CD4-positive, alpha-beta T cell treated with Interleukin-4 for 1 hour (primary cell): ENCODE data around the gene TRMT112.
"Not testable (repeated sequence)": the region's sequence is repeated elsewhere in the genome, so short reads cannot be mapped to it uniquely, and the experiment has no call there.

Experiments
- DNase-seq, 2 donors: peaks; one replicate each; pipeline ENCODE4 v3.0.0-alpha.2; 2020 to 2022

Gene TRMT112

GRCh38 chr11:64327993-64328392, 10.6 kb upstream of the TRMT112 start:
- no peak for DNase-seq

- no peak for DNase-seq
Measured at GRCh38 chr11:64327375-64327774, 10.0 kb upstream of the TRMT112 start.

- DNase-seq = no peak
Measured at GRCh38 chr11:64324692-64325469, 7.5 kb upstream of the TRMT112 start.

- not testable (repeated sequence) for DNase-seq
Measured at GRCh38 chr11:64323984-64324383, 6.6 kb upstream of the TRMT112 start.

GRCh38 chr11:64323373-64323772, 6.0 kb upstream of the TRMT112 start:
- DNase-seq = no peak

GRCh38 chr11:64322925-64323260, 5.5 kb upstream of the TRMT112 start:
- no peak for DNase-seq

GRCh38 chr11:64321533-64321932, 4.2 kb upstream of the TRMT112 start:
- no peak for DNase-seq

GRCh38 chr11:64321026-64321425, 3.7 kb upstream of the TRMT112 start:
- no peak for DNase-seq

- no peak for DNase-seq
Measured at GRCh38 chr11:64320556-64320955, 3.2 kb upstream of the TRMT112 start.

- DNase-seq = no peak
Measured at GRCh38 chr11:64318766-64319761, 1.7 kb upstream of the TRMT112 start.

GRCh38 chr11:64317961-64318765, 804 bp upstream of the TRMT112 start, which contains the start of gene PRDX5:
Gene PRDX5 (plus strand): TSS chr11:64318121. CDS start chr11:64318216, 95 bp downstream.
- DNase-seq = peak; percentile 97 to 98

- peak; percentile 45 to 49 for DNase-seq
Measured at GRCh38 chr11:64316672-64317324, 561 bp downstream of the TRMT112 start.

GRCh38 chr11:64315667-64316526, 1.5 kb downstream of the TRMT112 start:
- not testable (repeated sequence) for DNase-seq

GRCh38 chr11:64314805-64315561, 2.4 kb downstream of the TRMT112 start:
- DNase-seq = no peak

GRCh38 chr11:64314146-64314804, 3.1 kb downstream of the TRMT112 start:
- DNase-seq = no peak

GRCh38 chr11:64313491-64314145, 3.7 kb downstream of the TRMT112 start:
- DNase-seq = no peak

- DNase-seq = no peak
Measured at GRCh38 chr11:64312947-64313346, 4.4 kb downstream of the TRMT112 start.

- not testable (repeated sequence) for DNase-seq
Measured at GRCh38 chr11:64307795-64308194, 9.6 kb downstream of the TRMT112 start.

- no peak for DNase-seq
Measured at GRCh38 chr11:64306876-64307622, 10.3 kb downstream of the TRMT112 start.
